ENCODE results near the gene BCL2L2.

The BCL2L2 gene

DNA sequence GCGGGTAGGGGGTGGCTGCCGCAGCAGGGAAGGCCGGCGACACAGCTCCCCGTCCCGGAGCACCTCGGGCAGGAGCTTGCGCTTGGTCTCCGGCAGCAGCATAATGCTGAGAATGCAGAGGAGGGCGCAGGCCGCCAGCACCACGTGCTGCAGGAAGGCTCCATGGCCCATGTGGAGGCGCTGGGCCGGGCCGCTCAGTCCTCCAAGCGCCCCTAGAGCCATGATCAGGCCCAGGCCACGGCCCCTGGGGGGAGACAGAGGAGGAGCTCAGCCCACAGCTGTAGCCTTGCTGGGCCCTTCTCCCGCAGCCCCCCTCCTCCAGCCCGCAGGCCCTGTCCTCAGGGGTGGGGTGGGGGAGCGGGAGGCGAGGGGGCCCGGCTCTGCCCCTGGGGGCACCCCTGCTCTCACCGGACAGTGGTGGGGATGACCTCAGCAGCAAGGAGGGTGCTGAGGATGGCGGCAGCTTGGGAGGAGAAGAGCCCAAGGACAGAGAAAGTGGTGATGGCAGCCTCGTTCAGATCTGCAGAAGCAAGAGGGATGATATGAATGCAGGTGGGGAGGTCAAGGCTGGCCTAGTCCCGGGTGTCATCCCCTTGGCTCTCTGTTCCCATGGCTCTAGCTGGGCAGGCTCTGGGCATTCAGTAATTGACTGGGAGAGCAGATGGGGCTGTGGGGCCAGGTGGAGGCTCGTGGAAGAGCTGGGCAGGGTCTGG is 40.2 kb downstream of the BCL2L2 start:
- Histone ChIP-seq H3K36me3 (ENCODE audit: control insufficient read depth, low read length) (no peaks in the 10 kb centered on the region), H3K79me2 (ENCODE audit: control insufficient read depth, low read length) (no peaks in the 10 kb centered on the region), H3K4me3 (ENCODE audit: low read length) (no peak overlapping the region), H3K4me1 (ENCODE audit: control insufficient read depth, low read length) (no peaks in the 10 kb centered on the region), H3K27me3 (ENCODE audit: control insufficient read depth, low read length) (peaks cover 6% of the 10 kb centered on the region), H3F3A (ENCODE audit: control insufficient read depth, insufficient read depth) (no peaks in the 10 kb centered on the region), H3K9me3 (ENCODE audit: control insufficient read depth, insufficient read depth, low read length) (no peaks in the 10 kb centered on the region), H3K27ac (ENCODE audit: low read depth, low read length) (no peak overlapping the region), H3K4me2 (ENCODE audit: low read length) (no peak overlapping the region), H4K20me1 (ENCODE audit: control insufficient read depth, insufficient read depth, low read depth, low read length) (no peaks in the 10 kb centered on the region), H3K9me2 (replicated peaks; ENCODE audit: control insufficient read depth, low read length) (no peaks in the 10 kb centered on the region)
- TF ChIP-seq EZH2phosphoT487 (IDR thresholded peaks at IDR 0.05; ENCODE audit: borderline replicate concordance, low read length): no peak
- TF ChIP-seq, protein P1, sequence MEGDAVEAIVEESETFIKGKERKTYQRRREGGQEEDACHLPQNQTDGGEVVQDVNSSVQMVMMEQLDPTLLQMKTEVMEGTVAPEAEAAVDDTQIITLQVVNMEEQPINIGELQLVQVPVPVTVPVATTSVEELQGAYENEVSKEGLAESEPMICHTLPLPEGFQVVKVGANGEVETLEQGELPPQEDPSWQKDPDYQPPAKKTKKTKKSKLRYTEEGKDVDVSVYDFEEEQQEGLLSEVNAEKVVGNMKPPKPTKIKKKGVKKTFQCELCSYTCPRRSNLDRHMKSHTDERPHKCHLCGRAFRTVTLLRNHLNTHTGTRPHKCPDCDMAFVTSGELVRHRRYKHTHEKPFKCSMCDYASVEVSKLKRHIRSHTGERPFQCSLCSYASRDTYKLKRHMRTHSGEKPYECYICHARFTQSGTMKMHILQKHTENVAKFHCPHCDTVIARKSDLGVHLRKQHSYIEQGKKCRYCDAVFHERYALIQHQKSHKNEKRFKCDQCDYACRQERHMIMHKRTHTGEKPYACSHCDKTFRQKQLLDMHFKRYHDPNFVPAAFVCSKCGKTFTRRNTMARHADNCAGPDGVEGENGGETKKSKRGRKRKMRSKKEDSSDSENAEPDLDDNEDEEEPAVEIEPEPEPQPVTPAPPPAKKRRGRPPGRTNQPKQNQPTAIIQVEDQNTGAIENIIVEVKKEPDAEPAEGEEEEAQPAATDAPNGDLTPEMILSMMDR (IDR thresholded peaks at IDR 0.05; ENCODE audit: low read depth, low read length, poor library complexity, severe bottlenecking): no peak

DNA sequence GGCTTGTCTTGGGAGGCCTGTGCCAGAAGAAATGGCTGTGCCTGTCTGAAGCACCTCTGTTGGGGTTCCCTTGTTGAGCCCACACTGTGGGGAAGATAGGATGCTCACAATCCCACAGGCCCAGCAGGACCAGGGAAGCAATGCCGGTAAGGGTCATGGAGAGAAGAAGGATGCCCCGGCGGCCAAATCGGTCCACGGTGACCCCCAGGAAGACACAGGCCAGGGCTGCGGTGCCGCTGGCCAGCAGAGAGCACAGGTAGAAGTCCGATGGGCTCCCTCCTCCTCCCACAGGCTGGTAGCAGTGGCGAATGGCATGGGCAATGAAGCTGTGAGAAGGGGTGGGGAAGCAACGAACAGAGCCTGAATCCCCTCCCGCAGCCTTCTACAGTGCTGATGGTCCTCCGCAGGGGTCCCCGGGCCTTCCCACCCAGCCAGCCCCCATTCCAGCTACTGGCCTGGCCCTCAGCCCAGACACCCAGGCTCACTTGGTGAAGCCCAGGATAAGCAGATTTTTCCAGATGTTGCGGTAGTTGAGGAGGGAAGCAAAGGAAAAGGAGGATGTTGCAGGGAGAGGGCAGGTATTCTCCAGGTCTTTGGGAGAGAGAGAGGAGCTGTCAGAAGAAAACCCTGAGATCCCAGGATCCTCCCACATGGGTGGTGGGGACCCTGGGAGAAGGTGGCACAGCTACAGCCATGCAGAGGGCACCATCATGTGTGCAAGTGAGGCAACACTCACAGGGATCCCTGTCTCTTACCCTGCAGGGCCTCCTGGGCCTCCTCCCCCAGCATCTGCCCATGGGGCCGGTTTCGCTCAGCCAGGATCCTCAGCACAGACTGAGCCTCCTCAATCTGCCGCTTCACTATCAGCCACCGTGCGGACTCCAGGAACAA is 41.0 kb downstream of the BCL2L2 start:
- H3K9me2 ChIP-seq (replicated peaks; ENCODE audit: control insufficient read depth, low read length): no peaks in the 10 kb centered on the region
- H4K20me1 ChIP-seq (ENCODE audit: control insufficient read depth, insufficient read depth, low read depth, low read length): no peaks in the 10 kb centered on the region
- no peak overlapping the region for H3K4me2 ChIP-seq (ENCODE audit: low read length)
- no peak for TF ChIP-seq EZH2phosphoT487 (IDR thresholded peaks at IDR 0.05; ENCODE audit: borderline replicate concordance, low read length)
- TF ChIP-seq, protein P1 (IDR thresholded peaks at IDR 0.05; ENCODE audit: low read depth, low read length, poor library complexity, severe bottlenecking): no peak
- H3K27ac ChIP-seq (ENCODE audit: low read depth, low read length): no peak overlapping the region
- H3K4me1 ChIP-seq (ENCODE audit: control insufficient read depth, low read length): no peaks in the 10 kb centered on the region
- no peak overlapping the region for H3K4me3 ChIP-seq (ENCODE audit: low read length)
- no peaks in the 10 kb centered on the region for H3F3A ChIP-seq (ENCODE audit: control insufficient read depth, insufficient read depth)
- no peaks in the 10 kb centered on the region for H3K9me3 ChIP-seq (ENCODE audit: control insufficient read depth, insufficient read depth, low read length)
- H3K27me3 ChIP-seq (ENCODE audit: control insufficient read depth, low read length): peaks cover 3% of the 10 kb centered on the region
- no peaks in the 10 kb centered on the region for H3K36me3 ChIP-seq (ENCODE audit: control insufficient read depth, low read length)
- H3K79me2 ChIP-seq (ENCODE audit: control insufficient read depth, low read length): no peaks in the 10 kb centered on the region

DNA sequence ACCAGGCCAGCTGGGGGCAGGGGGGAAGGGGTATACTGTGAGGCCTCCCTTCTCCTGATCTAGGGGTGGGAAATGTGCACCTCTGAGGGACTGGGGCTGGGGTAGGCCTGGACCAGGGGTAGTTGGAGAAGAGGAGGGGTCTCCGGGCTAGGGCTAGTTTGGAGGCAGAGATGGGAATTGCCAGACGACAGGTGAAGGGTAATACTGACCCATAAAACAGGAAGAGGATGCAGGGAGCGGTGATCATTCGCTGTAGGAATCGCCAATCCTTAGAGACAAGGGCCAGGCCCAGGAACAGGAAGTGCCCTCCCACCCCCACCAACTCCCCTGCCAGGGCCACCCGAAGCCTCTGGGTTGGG is 41.6 kb downstream of the BCL2L2 start:
- H3K27me3 ChIP-seq (ENCODE audit: control insufficient read depth, low read length): no peaks in the 10 kb centered on the region
- TF ChIP-seq, protein P1 (IDR thresholded peaks at IDR 0.05; ENCODE audit: low read depth, low read length, poor library complexity, severe bottlenecking): no peak
- no peak for TF ChIP-seq EZH2phosphoT487 (IDR thresholded peaks at IDR 0.05; ENCODE audit: borderline replicate concordance, low read length)
- H3K9me2 ChIP-seq (replicated peaks; ENCODE audit: control insufficient read depth, low read length): no peaks in the 10 kb centered on the region
- H3K4me1 ChIP-seq (ENCODE audit: control insufficient read depth, low read length): no peaks in the 10 kb centered on the region
- no peaks in the 10 kb centered on the region for H3F3A ChIP-seq (ENCODE audit: control insufficient read depth, insufficient read depth)
- no peaks in the 10 kb centered on the region for H3K36me3 ChIP-seq (ENCODE audit: control insufficient read depth, low read length)
- no peaks in the 10 kb centered on the region for H3K9me3 ChIP-seq (ENCODE audit: control insufficient read depth, insufficient read depth, low read length)
- H3K4me3 ChIP-seq (ENCODE audit: low read length): no peak overlapping the region
- H3K79me2 ChIP-seq (ENCODE audit: control insufficient read depth, low read length): no peaks in the 10 kb centered on the region
- H3K27ac ChIP-seq (ENCODE audit: low read depth, low read length): no peak overlapping the region
- no peak overlapping the region for H3K4me2 ChIP-seq (ENCODE audit: low read length)
- H4K20me1 ChIP-seq (ENCODE audit: control insufficient read depth, insufficient read depth, low read depth, low read length): no peaks in the 10 kb centered on the region
